ENCODE measurements around the gene DYSF.

Gene DYSF

GRCh38 chr2:71618327-71619113, 165.2 kb downstream of the DYSF start:
- no peaks in the 10 kb centered on the region for H4K20me1 ChIP-seq (ENCODE audit: insufficient read depth, low read length, poor library complexity, severe bottlenecking)
- H3K4me2 ChIP-seq (ENCODE audit: low read depth, low read length, poor library complexity, severe bottlenecking), result no peak overlapping the region
- no peaks in the 10 kb centered on the region for H3K9me3 ChIP-seq (ENCODE audit: insufficient read depth, low read depth, low read length)
- H3K4me3 ChIP-seq (ENCODE audit: low read length, poor library complexity, severe bottlenecking), result no peak overlapping the region
- H3F3A ChIP-seq (ENCODE audit: low read depth), result no peaks in the 10 kb centered on the region
- H2AFZ ChIP-seq (ENCODE audit: low read length), result no peak overlapping the region
- H3K4me1 ChIP-seq (ENCODE audit: insufficient read depth, low read length, poor library complexity, severe bottlenecking), result no peaks in the 10 kb centered on the region
- H3K79me2 ChIP-seq (ENCODE audit: insufficient read depth, low read length), result no peaks in the 10 kb centered on the region
- no peak overlapping the region for H3K9ac ChIP-seq (ENCODE audit: low read depth, low read length, poor library complexity, severe bottlenecking)
- no peaks in the 10 kb centered on the region for H3K27me3 ChIP-seq (ENCODE audit: insufficient read depth, low read length, poor library complexity, severe bottlenecking)
- no peaks in the 10 kb centered on the region for H3K9me2 ChIP-seq (replicated peaks; ENCODE audit: low read depth, low read length)
- no peaks in the 10 kb centered on the region for H3K36me3 ChIP-seq (ENCODE audit: insufficient read depth, low read length)
- TF ChIP-seq CTCF (conservative IDR thresholded peaks at IDR 0.05; ENCODE audit: low read length) (no peak), EZH2phosphoT487 (IDR thresholded peaks at IDR 0.05; ENCODE audit: borderline replicate concordance) (no peak)

- Histone ChIP-seq H3K36me3 (ENCODE audit: insufficient read depth, low read length) (no peaks in the 10 kb centered on the region), H3K4me3 (ENCODE audit: low read length, poor library complexity, severe bottlenecking) (no peak overlapping the region), H3K4me1 (ENCODE audit: insufficient read depth, low read length, poor library complexity, severe bottlenecking) (no peaks in the 10 kb centered on the region), H3K79me2 (ENCODE audit: insufficient read depth, low read length) (no peaks in the 10 kb centered on the region), H3F3A (ENCODE audit: low read depth) (no peaks in the 10 kb centered on the region), H3K4me2 (ENCODE audit: low read depth, low read length, poor library complexity, severe bottlenecking) (no peak overlapping the region), H3K9ac (ENCODE audit: low read depth, low read length, poor library complexity, severe bottlenecking) (no peak overlapping the region), H4K20me1 (ENCODE audit: insufficient read depth, low read length, poor library complexity, severe bottlenecking) (no peaks in the 10 kb centered on the region), H3K9me2 (replicated peaks; ENCODE audit: low read depth, low read length) (no peaks in the 10 kb centered on the region), H3K9me3 (ENCODE audit: insufficient read depth, low read depth, low read length) (no peaks in the 10 kb centered on the region), H2AFZ (ENCODE audit: low read length) (no peak overlapping the region), H3K27me3 (ENCODE audit: insufficient read depth, low read length, poor library complexity, severe bottlenecking) (no peaks in the 10 kb centered on the region)
- no peak for TF ChIP-seq EZH2phosphoT487 (IDR thresholded peaks at IDR 0.05; ENCODE audit: borderline replicate concordance)
- no peak for TF ChIP-seq CTCF (conservative IDR thresholded peaks at IDR 0.05; ENCODE audit: low read length)
These were observed 165.9 kb downstream of the DYSF start for GRCh38 chr2:71619230-71619741.

GRCh38 chr2:71620116-71620515, 166.8 kb downstream of the DYSF start:
- Histone ChIP-seq H3K9me3 (ENCODE audit: insufficient read depth, low read depth, low read length) (no peaks in the 10 kb centered on the region), H4K20me1 (ENCODE audit: insufficient read depth, low read length, poor library complexity, severe bottlenecking) (no peaks in the 10 kb centered on the region), H3K4me2 (ENCODE audit: low read depth, low read length, poor library complexity, severe bottlenecking) (no peak overlapping the region), H3K79me2 (ENCODE audit: insufficient read depth, low read length) (no peaks in the 10 kb centered on the region), H3K9ac (ENCODE audit: low read depth, low read length, poor library complexity, severe bottlenecking) (no peak overlapping the region), H3K27me3 (ENCODE audit: insufficient read depth, low read length, poor library complexity, severe bottlenecking) (no peaks in the 10 kb centered on the region), H3F3A (ENCODE audit: low read depth) (no peaks in the 10 kb centered on the region), H2AFZ (ENCODE audit: low read length) (no peak overlapping the region), H3K4me1 (ENCODE audit: insufficient read depth, low read length, poor library complexity, severe bottlenecking) (no peaks in the 10 kb centered on the region), H3K36me3 (ENCODE audit: insufficient read depth, low read length) (no peaks in the 10 kb centered on the region), H3K4me3 (ENCODE audit: low read length, poor library complexity, severe bottlenecking) (no peak overlapping the region), H3K9me2 (replicated peaks; ENCODE audit: low read depth, low read length) (no peaks in the 10 kb centered on the region)
- TF ChIP-seq EZH2phosphoT487 (IDR thresholded peaks at IDR 0.05; ENCODE audit: borderline replicate concordance) (no peak), CTCF (conservative IDR thresholded peaks at IDR 0.05; ENCODE audit: low read length) (no peak)
